Effector CD8-positive, alpha-beta T cell (primary cell): ENCODE measurements around the gene LRP8.

Source experiments
- DNase-seq: peaks from one replicate; lab custom pipeline; 2025; lab: John Stamatoyannopoulos, UW

The LRP8 gene

GRCh38 chr1:53323316-53323715, 4.6 kb downstream of the LRP8 start:
- DNase-seq: no peak

DNA sequence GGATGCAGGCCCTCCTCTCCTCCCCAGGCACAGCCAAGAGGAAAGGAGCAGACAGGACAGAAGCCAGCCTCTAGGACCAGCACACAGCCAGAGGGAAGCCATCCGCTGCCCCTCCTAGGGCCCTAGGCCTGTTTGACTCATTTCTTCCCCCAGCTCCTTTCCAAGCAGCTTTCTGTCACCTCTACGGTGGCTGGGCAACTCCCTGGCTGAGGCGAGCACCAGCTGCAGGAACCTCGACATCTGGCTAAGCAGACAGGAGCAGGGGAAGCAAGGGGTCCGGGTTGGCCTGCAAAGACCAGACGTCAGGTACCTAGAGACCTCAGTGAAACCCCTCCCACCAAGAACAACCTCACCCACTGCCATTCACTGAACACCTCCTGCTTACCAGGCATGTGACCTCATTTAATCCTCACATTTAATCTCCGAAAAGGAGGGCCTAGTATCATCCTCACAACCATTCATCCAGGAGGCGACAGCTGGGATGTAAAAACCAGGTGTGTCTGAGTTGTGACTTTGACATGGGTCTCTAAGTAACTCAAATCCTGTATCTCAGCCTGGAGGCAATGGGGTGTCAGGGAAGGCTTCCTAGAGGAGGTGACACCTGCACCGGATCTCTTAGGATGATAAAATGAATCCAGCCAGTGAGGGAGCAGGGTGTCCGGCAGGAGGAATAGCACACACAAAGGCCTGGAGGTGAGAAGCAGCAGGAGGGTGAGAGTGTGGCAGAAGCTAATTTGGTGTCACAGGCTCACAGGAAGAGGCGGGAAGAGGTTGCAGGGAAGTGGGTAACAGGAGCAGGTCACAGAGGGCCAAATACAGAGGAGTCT, 5.9 kb downstream of the LRP8 start:
- DNase-seq: no peak

DNA sequence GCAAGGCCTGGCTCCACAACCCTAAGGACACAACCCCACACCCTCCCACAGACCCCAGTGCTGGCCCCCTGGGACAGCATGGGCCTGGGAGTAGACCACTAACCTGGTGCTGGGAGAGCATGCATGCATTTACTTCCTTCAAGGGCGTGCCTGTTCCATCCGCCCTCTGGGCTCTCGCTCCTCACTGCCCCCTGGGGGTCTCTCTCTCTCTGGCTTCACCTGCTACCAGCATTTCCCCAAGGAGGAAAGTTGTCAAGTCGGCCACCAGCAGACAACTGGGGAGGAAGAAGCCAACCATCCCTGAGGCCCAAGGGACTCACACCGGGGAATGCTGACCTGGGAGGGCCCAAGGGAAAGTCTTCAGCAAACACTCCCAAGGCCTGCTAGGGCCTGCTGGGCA, 6.5 kb downstream of the LRP8 start:
- DNase-seq: no peak

- DNase-seq: no peak
Measured at GRCh38 chr1:53320646-53321045, 7.2 kb downstream of the LRP8 start.

- DNase-seq: no peak
Measured at GRCh38 chr1:53319296-53320101, 8.4 kb downstream of the LRP8 start.

GRCh38 chr1:53317646-53318539, 10.0 kb downstream of the LRP8 start:
- no peak for DNase-seq

DNA sequence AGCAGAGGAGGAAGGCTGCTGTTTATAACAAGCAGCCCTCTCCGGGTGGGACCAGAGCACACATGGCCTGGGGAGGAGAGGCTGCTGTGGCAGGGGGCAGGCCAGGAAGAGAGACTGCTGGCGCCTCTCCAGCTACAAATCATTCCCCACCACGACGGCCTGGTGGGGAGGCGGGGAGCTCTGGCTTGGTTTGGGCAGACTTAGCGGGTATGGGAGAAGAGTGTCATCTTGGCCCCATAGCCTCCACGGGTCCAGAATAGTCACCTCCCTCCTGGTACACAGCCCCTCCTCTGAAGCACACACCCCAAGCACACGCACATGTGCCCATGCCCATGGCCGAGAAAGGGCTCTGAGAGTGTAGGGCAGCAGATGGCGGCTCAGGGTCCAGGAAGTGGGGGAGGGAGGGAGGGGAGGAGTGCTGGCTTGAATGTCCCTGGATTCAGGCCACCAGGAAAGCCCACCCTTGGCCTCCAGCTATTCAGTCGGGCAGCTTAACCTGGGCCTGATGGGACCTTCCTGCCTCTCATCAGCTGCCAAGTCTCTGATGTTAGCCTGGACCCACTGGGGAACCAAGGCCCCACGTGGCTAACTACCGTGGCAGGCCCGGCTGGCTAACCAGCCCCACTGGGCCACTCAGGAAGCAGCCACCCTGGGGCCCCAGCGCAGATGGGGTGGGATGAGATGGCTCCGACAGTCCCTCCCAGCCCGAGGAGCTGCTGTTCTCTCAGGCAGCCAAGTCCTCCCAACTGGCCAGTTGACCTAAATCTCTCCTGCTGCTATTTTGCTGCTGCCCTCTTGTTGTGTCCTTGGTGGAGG, 10.9 kb downstream of the LRP8 start:
- no peak for DNase-seq

DNA sequence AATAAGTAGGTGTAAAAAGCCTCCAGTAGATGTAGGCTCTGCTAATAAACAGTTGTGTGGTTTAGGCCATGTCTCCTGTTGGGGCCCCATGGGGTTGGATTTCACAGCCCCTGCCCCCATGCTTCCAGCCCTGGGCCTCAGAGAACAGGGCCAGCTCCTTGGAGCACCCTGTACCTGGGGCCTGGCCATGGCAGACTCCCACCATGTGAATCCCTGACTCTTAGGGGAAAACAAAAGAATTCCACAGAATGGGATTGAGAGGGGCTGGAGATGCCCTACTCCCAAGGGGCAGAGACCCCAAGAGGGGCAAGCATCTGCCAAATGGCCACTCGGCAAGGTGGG, 11.5 kb downstream of the LRP8 start:
- no peak for DNase-seq

GRCh38 chr1:53315456-53316423, 12.1 kb downstream of the LRP8 start:
- DNase-seq: no peak

DNA sequence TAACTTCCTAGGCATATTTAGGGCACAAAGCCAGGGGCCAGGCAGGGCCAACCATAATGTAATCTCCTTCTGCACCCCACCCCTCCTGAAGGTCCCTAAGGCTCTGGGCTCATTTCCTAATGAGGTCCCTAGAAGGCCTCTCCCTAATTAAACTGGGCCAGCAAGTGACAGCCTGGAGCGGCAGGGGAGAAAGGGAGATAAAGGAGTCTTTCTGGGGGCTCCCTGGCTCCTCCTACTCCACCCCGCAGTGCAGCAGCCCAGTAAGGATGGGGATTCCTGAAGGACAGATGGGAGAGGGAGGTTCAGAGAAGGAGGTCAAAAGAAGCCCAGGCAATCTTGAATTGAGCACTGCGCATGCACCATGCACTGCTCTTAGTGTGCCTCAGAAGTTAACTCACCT, 12.8 kb downstream of the LRP8 start:
- no peak for DNase-seq

- no peak for DNase-seq
Measured at GRCh38 chr1:53314606-53315005, 13.3 kb downstream of the LRP8 start.

DNA sequence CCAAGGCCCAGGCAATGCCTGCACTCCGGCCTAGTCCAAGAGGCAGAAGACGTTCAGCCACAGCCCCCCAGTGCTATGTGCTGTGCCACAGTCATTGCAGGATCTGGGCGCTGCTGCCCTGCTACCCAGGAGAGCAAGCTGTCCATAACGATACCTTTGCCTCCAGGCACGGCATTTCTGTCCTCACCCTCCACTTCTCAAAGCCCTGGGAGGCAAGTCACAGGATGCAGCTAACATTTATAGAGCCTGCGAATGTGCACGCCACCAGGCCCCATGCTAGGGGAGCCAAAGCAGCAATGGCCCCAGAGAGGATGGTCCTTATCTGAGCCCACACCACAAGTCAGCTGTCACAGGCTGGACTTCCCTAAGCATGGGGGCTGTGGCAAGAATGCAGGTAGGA, 13.8 kb downstream of the LRP8 start:
- no peak for DNase-seq

DNA sequence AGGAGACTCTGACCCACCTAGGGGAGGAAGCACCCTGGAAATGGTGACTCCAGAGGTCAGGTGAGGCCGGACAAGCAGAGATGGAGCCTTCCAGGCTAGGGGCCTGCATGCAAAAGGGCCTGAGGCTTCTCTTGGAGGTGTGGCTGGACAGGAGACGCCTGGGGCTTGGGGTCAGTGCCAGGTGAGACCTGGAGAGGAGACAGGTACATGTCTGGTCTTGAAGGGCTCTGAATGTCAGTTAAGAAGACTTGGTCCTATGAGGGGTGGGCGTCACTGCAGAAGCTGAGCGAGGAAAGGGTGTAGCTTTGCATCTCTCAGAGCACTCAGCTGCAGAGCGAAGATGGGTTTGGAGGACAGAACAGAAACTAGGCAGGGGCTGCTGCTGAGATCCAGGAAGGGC, 14.3 kb downstream of the LRP8 start:
- no peak for DNase-seq

DNA sequence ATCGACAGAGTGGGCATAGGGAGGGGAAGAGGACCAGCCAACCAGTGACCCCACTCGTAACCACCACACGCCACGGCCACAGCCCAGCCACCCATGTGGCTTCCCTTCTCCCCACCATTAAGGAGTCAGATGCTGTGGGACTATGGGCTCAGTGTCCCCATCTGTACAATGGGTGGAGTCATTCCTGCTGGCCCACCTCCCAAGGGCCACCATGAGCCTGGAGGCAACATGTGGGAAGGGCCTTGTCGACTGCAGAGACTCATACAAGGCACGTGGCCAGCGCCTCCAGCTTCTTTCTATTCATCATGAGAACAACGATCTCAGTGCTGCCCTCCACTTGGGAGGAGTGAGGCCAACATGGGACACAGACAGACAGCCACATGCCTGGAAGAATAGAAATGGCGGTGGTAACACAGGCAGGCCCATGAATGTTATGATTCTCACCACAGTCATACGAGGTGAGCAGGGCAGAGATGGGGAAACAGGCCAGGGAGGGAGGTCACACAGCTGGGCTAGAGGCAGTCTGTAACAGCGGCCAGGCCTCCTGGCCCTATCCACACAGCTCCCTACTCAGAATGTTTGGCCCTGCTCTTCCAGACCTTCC, 16.1 kb downstream of the LRP8 start:
- no peak for DNase-seq

DNA sequence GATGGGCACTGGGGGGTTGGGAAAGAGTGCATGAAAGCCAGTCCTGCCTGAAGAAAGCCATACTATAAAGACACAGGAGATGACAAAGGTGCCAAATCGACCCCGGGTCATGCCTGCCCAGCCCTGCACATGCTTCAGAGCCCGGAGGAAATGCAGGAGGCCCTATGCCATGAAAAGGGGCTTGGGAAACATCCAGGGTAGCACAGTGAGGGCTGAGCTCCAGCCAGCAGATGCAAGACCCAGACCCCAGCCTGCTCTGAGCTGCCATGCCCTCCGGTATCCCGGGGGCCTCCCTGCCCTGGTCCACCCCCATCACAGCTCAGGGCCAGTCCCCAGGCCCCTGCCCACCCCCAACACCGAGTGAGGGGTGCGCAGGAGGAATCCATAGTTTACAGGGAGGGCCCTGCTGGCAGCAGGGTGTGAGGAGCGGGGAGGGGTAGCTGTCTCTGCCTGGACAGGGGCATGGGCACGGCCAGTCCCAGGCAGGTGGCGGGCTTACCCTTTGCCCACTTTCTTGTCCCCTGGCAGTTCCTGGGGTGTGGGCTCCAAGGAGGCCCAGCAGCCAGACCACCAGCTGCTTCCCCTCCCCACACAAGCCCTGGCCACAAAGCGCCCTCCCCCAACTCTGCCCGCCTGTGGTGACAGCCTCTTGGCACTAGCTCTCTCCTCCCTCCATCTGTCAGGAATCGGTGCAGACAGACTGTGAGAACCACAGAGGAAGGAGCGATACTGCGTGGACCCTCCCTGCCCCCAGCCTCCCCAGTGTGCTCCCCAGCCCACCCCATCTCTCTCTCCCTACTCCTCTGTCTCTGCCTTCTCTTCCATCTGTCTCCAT, 16.8 kb downstream of the LRP8 start:
- no peak for DNase-seq

DNA sequence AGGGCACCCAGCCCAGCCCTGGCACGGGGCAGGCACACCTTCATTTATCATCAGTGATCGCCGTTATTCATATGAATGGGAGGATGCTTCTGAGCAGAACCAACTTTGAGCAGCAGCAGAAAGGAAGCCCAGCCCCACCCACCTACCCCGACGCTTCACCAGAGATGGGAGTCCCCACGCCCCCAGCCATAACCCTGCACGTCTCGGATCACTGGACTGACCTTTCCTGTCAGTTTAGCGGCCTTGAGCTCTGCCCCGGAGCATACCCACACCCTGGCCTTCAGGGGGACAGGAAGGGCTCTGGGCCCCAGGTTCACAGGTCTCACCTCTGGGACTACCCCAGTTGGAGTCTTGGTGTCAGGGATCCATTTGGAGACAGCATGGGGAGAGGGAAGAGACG, 18.1 kb downstream of the LRP8 start:
- DNase-seq: no peak

DNA sequence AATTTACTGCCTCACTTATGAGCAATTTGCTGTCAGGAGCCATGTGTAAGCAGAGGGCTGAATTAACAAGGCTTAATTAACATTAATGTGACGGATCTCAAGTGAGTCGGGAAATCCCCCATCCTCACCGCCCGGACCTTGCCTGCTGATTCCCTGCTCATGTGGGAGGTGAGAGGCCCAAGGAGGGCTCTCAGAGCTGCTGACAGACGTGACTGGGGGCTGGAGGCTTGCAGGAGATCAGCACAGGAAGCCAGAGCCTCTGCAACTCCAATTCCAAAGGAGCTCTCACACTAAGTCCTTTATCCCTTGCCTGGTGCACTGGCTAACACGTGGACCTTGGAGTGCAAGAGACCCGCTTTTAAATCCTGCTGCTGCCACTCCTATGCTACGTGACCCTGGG, 19.4 kb downstream of the LRP8 start:
- no peak for DNase-seq

DNA sequence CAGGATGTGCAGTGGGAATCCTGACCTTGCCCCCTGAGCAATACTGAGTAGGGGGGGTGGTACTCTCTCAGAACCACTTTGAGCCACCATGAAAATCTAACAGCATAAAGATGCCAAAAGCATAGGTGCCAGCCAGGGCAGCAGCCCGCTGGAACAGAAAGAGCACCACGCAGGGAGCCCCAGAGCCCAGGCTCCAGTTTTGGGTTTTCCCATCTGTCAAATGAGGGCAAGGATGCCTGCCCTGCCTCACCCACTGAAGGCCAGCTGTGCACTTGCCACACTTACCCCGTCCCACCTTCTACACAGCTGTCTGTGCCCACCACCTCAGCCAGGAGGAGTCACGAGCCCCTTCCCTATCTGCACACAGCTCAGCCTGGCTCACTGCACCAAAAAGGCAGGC, 20.8 kb downstream of the LRP8 start:
- DNase-seq: no peak

DNA sequence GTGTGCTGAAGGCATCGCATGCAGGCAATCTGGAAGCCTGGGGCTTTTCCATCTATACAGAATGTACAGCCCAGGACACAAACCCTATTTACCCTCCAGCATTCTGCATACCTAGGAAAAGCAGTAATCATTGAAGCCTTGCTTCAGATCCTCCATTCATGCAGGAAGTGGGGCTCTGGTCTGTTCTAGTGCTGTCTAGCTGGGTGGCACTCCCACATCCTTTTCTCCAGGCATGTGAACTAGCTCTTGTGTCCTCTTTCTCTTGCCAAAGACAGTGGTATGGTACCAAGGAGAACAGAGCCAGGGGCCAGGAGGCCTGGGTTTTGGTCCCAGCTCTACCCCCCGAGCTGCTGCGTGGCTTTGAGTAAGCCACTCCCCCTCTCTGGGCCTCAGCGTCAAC, 21.7 kb downstream of the LRP8 start:
- no peak for DNase-seq
